Measurements from ENCODE around the gene RAB6C.
"Not testable (repeated sequence)": the region's sequence is repeated elsewhere in the genome, so short reads cannot be mapped to it uniquely, and the experiment has no call there.

The RAB6C gene

DNA sequence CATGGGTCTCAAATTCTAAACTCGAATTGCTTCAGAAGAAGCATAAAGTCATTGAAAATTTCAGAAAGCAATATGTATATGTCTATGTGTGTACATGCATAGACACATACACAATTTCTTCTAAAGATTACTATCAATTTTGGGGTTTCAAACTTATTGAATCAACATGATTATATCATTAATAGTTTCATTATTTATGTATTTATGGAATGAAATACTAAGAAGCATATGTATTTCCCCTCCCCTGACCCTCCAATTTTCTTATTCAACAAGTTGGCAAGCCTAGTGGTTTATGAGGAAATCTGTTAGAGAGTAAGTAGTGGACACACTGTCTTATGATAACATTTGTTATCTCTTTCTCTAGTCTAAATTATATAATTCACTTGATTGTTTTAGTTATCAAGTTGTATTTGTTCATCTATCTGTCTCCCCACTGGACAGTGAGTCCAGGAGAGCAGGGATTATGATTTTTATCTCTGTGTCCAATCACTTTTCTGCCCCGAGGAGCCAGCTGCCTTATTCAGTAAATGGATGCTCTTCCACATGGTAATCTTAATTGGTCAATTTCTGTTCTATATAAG lies 17.3 kb downstream of the RAB6C start:
- DNase-seq = not testable (repeated sequence)

DNA sequence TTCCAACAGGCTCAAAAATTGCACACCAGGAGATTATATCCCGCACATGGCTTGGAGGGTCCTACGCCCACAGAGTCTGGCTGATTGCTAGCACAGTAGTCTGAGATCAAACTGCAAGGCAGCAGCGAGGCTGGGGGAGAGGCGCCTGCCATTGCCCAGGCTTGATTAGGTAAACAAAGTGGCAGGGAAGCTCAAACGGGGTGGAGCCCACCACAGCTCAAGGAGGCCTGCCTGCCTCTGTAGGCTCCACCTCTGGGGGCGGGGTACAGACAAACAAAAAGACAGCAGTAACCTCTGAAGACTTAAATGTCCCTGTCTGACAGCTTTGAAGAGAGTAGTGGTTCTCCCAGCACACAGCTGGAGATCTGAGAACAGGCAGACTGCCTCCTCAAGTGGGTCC lies 19.3 kb downstream of the RAB6C start:
- not testable (repeated sequence) for DNase-seq

DNA sequence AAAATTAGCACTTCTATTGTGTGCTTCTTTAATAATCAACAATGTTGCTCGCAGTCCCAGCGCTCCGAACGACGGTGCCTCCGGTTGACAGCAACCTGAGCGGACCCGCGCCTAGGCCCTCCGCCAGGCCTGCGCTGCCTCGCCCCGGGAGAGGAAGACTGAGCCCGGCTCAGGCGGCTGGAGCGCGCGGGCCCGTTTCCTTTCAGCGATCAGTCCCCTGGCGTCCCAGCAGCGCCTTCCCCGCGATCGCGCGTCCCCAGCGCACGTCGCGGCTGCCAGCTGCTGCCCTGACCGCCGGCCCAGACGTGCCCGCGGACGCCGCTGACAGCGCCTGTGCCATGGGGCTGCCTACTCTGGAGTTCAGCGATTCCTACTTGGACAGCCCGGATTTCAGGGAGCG lies 26.4 kb downstream of the RAB6C start:
- DNase-seq = not testable (repeated sequence)

DNA sequence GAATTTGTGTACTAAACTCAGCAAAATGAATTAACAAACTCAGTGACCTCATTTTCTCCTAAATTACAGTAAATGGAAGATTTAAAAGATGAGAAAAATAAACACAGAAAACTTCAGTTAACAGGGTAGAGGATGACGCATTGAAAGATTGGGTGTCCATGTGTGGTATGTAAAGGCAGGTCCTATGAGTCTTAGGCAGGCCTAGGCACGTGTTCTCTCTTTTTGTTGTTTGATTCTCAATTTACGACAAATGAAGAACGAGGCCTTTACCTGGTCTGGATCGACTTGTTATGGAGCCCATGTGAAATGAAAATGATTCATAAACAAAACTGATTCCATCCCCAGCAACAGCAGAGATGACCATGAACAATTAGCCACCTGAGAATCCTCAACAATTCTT lies 37.2 kb downstream of the RAB6C start:
- DNase-seq = not testable (repeated sequence)

DNA sequence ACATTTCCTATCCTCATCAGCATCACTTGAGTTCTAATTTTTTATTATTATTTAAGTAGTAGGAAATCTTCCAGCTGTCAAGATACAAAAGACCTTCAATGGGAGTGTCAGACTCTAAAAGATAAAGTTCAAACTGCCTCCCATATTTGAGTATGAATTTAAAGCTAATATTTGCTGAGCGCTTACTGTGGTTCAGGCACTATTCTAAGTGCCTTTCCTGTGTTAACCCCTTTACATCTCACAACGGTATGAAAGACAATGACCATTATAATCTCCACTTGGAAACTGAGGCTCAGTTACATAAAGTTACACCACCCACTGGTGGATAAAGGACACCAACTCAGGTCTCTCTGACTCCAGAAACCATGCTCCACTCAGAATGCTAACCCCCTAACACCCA lies 39.9 kb downstream of the RAB6C start:
- no peak for DNase-seq

DNA sequence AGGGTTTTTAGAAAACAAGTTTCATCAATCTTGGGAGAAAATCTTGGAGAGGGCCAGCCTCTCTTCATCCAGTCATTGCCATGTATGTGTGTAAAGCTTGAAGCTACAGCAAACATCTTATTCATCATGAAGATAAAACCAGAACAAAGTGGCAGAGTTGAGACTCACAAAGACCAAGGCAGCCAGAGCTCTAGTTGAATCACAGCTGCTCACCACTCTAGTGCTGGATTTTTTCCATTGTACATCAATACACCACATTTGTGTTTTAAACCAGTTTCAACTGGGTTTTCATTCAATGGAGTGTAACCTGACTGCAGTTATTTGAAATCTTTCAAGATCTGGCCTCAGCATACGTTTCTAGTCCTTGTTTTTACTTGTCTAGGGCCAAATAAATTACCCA lies 40.6 kb downstream of the RAB6C start:
- not testable (repeated sequence) for DNase-seq

DNA sequence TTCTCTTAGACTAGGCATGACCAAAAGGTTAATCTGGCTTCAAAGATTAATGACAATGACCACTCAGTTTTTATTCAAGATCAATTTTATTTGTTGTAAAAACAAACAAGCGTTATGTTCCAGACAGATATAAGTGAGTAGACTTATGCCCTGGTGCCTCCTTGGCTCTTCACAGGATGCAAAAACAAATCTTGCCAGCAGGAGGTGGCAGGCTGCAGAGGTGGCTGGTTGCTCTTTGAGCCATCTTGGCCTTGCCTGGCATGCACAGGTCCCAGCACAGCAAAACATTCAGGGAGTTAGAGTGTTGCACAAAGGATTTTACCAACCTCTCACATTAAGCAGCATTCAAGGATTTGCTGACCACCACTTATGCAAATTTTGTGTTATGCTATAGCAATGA lies 46.5 kb downstream of the RAB6C start:
- DNase-seq = not testable (repeated sequence)

All from T1000 (cell line).